CD14-positive monocyte (primary cell): ENCODE measurements around the gene FUT8. TPM values are rescaled to one million over a fixed set of nuclear protein-coding genes. Genes with fewer than 3 reads are reported as not detected.

Experiments used
- DNase-seq, 3 donors: peaks; one replicate each; pipeline ENCODE4 v3.0.0-alpha.2; 2011 to 2022
- H2AFZ ChIP-seq: 2 replicates; pipeline ENCODE4 v1.6.0; 2012; ENCODE audit warnings: mild to moderate bottlenecking, low read depth, low read length, inconsistent platforms; ENCODE audit not compliant: insufficient read depth, poor library complexity, severe bottlenecking
- H3K27ac ChIP-seq, 2 donors: 1 replicate in 1 of 2; 2 replicates in 1 of 2; pipeline ENCODE4 v1.5.1; 2012 to 2013; ENCODE audit warnings: low read length in 2 of 2, control low read depth in 1 of 2, inconsistent platforms in 1 of 2, low read depth in 1 of 2, mild to moderate bottlenecking in 1 of 2
- H3K27me3 ChIP-seq, 2 donors: one replicate each; pipeline versions ENCODE4 v1.6.0 to v1.6.1; 2011 to 2013; ENCODE audit warnings: low read length in 2 of 2; ENCODE audit not compliant: control insufficient read depth in 2 of 2, insufficient read depth in 2 of 2
- H3K36me3 ChIP-seq, 2 donors: replicated peaks in 1 of 2; 1 replicate in 1 of 2; 2 replicates in 1 of 2; pipeline versions ENCODE4 v1.5.1 to v1.6.1; 2012 to 2013; ENCODE audit warnings: low read length in 2 of 2, control low read depth in 1 of 2, inconsistent platforms in 1 of 2, mild to moderate bottlenecking in 1 of 2; ENCODE audit not compliant: insufficient read depth in 2 of 2, control insufficient read depth in 1 of 2
- H3K4me1 ChIP-seq, 2 donors: 1 replicate in 1 of 2; 2 replicates in 1 of 2; pipeline versions ENCODE4 v1.5.1 to v1.6.1; 2012 to 2013; ENCODE audit warnings: low read length in 2 of 2, control low read depth in 1 of 2, inconsistent platforms in 1 of 2, mild to moderate bottlenecking in 1 of 2, moderate library complexity in 1 of 2; ENCODE audit not compliant: insufficient read depth in 2 of 2, control insufficient read depth in 1 of 2
- H3K4me2 ChIP-seq: replicated peaks from 2 replicates; pipeline ENCODE3; 2012; ENCODE audit warnings: low read length, moderate library complexity, mild to moderate bottlenecking; ENCODE audit not compliant: poor library complexity, severe bottlenecking; ENCODE audit errors: extremely low read depth
- H3K4me3 ChIP-seq, 3 experiments: fragments of 200-600 bp in 1 of 3; sonication (generic) in 1 of 3; replicated peaks in 1 of 3; 1 replicate in 2 of 3; 2 replicates in 1 of 3; pipeline ENCODE4 v1.5.1; 2011 to 2013; ENCODE audit warnings: low read length in 3 of 3, mild to moderate bottlenecking in 3 of 3, control low read depth in 2 of 3, low read depth in 2 of 3, inconsistent platforms in 1 of 3, moderate library complexity in 1 of 3
- H3K79me2 ChIP-seq: 2 replicates; pipeline ENCODE4 v1.6.0; 2012; ENCODE audit warnings: mild to moderate bottlenecking, control low read depth, inconsistent platforms, low read length, moderate library complexity; ENCODE audit not compliant: insufficient read depth
- H3K9ac ChIP-seq: 2 replicates; pipeline ENCODE4 v1.6.0; 2017; ENCODE audit warnings: low read length, mild to moderate bottlenecking; ENCODE audit not compliant: insufficient read depth, poor library complexity, severe bottlenecking
- H3K9me3 ChIP-seq, 2 donors: replicated peaks in 1 of 2; 1 replicate in 1 of 2; 2 replicates in 1 of 2; pipeline versions ENCODE4 v1.5.1 to v1.6.1; 2012 to 2013; ENCODE audit warnings: low read length in 2 of 2, control low read depth in 1 of 2; ENCODE audit not compliant: control insufficient read depth in 1 of 2, insufficient read depth in 1 of 2
- H4K20me1 ChIP-seq: 2 replicates; pipeline ENCODE4 v1.6.0; 2012; ENCODE audit warnings: mild to moderate bottlenecking, low read length, control low read depth, moderate library complexity; ENCODE audit not compliant: insufficient read depth
- H3K27ac Mint-ChIP-seq, 7 donors: one replicate each; pipeline ENCODE4 v1.8.0; 2020; ENCODE audit warnings: mild to moderate bottlenecking in 7 of 7, mixed read lengths in 7 of 7, moderate library complexity in 6 of 7, inconsistent platforms in 2 of 7
- H3K27me3 Mint-ChIP-seq, 3 donors: one replicate each; pipeline ENCODE4 v1.8.0; 2021 to 2022; ENCODE audit warnings: low read depth in 3 of 3, mild to moderate bottlenecking in 3 of 3, mixed read lengths in 3 of 3, moderate library complexity in 3 of 3, inconsistent platforms in 1 of 3
- H3K36me3 Mint-ChIP-seq, 2 donors: one replicate each; pipeline ENCODE4 v1.8.0; 2020; ENCODE audit warnings: mixed read lengths in 2 of 2, inconsistent platforms in 1 of 2, mild to moderate bottlenecking in 1 of 2
- H3K4me1 Mint-ChIP-seq: one replicate; pipeline ENCODE4 v1.8.0; 2020; ENCODE audit warnings: mild to moderate bottlenecking, mixed read lengths
- H3K4me3 Mint-ChIP-seq, 2 donors: one replicate each; pipeline ENCODE4 v1.8.0; 2020; ENCODE audit warnings: mild to moderate bottlenecking in 2 of 2, mixed read lengths in 2 of 2, moderate library complexity in 1 of 2
- H3K9me3 Mint-ChIP-seq, 7 donors: one replicate each; pipeline ENCODE4 v1.8.0; 2020 to 2022; ENCODE audit warnings: mixed read lengths in 7 of 7, mild to moderate bottlenecking in 6 of 7, moderate library complexity in 6 of 7, inconsistent platforms in 2 of 7
- WGBS: methylation state at CpG from one replicate; pipeline ENCODE4 v1.1.5; 2013; ENCODE audit warnings: missing lambda C conversion rate; ENCODE audit not compliant: insufficient coverage; 5-methylcytosine and 5-hydroxymethylcytosine counted together
- intact Hi-C, 2 donors: fragments of 100-400 bp; cut with micrococcal nuclease; formaldehyde crosslinking; loops; one replicate each; pipeline versions ENCODE4 v1.15.0 to v1.15.1; 2023
- polyA plus RNA-seq, 3 donors: library from polyadenylated mRNA; depleted of rRNA in 1 of 3; unstranded in 2 of 3; stranded (reverse) in 1 of 3; fragments of 300-500 nt in 2 of 3; fragments of >200 nt in 1 of 3; fragmentation: Illumina TruSeq in 2 of 3; gene quantifications; 1 replicate in 2 of 3; 2 replicates in 1 of 3; pipeline ENCODE4 v1.2.3, GENCODE V29; 2012 to 2021
- TF ChIP-seq, protein P1 (sequence below): fragments of 200-600 bp; IDR thresholded peaks from one replicate; pipeline ENCODE4 v1.8.0; 2022; ENCODE audit warnings: antibody characterized with exemption, mild to moderate bottlenecking

FUT8 gene
- polyA plus RNA-seq, 3 donors: 1.6 to 5.1 (median 5.0) TPM

DNA sequence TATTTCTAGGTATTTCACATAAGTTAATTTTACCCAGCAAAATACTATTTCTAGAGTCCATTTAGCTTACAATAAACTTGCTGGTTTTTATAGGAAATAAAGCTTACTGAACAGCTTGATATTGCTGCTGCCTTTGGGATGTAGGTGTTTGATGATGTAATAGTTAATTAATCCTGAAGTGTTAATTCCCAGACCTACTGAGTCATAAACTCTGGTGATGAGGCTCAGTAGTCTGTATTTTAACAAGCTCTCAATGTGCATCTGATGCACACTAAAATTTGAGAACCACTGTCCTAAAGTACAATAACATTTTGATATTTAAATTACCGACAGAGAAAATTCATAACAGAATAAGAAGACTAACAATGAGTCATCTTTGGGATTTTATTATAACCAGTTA is 168.4 kb downstream of the FUT8 start:
- peaks cover 0 to under 1% of the 10 kb centered on the region in 2 donors for H3K36me3 Mint-ChIP-seq
- no peak overlapping the region for H3K27ac Mint-ChIP-seq
- H3K4me1 Mint-ChIP-seq: no peaks in the 10 kb centered on the region
- Histone ChIP-seq H3K27me3 (no peaks in the 10 kb centered on the region), H3K36me3 (no peaks in the 10 kb centered on the region), H3K4me3 (no peak overlapping the region), H3K9me3 (no peaks in the 10 kb centered on the region), H3K4me1 (no peaks in the 10 kb centered on the region), H3K4me2 (no peak overlapping the region), H3K79me2 (no peaks in the 10 kb centered on the region), H3K9ac (no peak overlapping the region), H2AFZ (no peak overlapping the region), H3K27ac (no peak overlapping the region), H4K20me1 (no peaks in the 10 kb centered on the region)
- peaks cover 0 to 2% (median 0%) of the 10 kb centered on the region in 7 donors for H3K9me3 Mint-ChIP-seq
- H3K27me3 Mint-ChIP-seq: no peaks in the 10 kb centered on the region
- H3K4me3 Mint-ChIP-seq: no peak overlapping the region
- WGBS: no CpG with 5 or more reads among the region's 1 CpG
- DNase-seq: no peak
- intact Hi-C loops: no loop called here
- TF ChIP-seq, protein P1, sequence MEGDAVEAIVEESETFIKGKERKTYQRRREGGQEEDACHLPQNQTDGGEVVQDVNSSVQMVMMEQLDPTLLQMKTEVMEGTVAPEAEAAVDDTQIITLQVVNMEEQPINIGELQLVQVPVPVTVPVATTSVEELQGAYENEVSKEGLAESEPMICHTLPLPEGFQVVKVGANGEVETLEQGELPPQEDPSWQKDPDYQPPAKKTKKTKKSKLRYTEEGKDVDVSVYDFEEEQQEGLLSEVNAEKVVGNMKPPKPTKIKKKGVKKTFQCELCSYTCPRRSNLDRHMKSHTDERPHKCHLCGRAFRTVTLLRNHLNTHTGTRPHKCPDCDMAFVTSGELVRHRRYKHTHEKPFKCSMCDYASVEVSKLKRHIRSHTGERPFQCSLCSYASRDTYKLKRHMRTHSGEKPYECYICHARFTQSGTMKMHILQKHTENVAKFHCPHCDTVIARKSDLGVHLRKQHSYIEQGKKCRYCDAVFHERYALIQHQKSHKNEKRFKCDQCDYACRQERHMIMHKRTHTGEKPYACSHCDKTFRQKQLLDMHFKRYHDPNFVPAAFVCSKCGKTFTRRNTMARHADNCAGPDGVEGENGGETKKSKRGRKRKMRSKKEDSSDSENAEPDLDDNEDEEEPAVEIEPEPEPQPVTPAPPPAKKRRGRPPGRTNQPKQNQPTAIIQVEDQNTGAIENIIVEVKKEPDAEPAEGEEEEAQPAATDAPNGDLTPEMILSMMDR: no peak

DNA sequence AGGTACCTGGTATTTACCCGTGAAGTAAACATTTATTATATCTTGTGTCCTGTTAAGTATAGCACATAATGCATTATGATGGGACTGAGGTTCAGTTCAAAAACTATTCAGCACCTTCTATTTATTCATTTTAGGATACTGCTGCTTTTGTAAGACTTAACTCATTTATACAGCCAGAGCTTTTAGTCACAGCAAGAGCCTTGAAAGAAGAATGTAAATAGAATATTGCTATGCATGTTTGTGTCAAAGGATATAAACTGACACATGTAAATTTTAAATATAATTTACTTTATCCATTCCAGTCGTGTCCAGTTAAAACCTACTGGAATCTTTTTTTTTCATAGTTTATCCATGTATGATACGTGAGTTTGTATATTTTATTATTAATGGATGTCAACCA is 168.8 kb downstream of the FUT8 start:
- Mint-ChIP-seq H3K9me3 (no peaks in the 10 kb centered on the region), H3K27me3 (no peaks in the 10 kb centered on the region), H3K36me3 (no peaks in the 10 kb centered on the region), H3K4me3 (no peak overlapping the region), H3K27ac (no peak overlapping the region), H3K4me1 (no peaks in the 10 kb centered on the region)
- Histone ChIP-seq H3K36me3 (no peaks in the 10 kb centered on the region), H3K79me2 (no peaks in the 10 kb centered on the region), H4K20me1 (no peaks in the 10 kb centered on the region), H3K4me1 (no peaks in the 10 kb centered on the region), H3K27ac (no peak overlapping the region), H3K4me3 (no peak overlapping the region), H3K9ac (no peak overlapping the region), H3K9me3 (no peaks in the 10 kb centered on the region), H2AFZ (no peak overlapping the region), H3K4me2 (no peak overlapping the region), H3K27me3 (no peaks in the 10 kb centered on the region)
- no peak for DNase-seq
- intact Hi-C loops: no loop called here
- TF ChIP-seq, protein P1: no peak
- no CpG with 5 or more reads among the region's 3 CpGs for WGBS
